HG03521 (cell line): ENCODE measurements around the gene RAE1.
"Not testable (repeated sequence)": the region's sequence is repeated elsewhere in the genome, so short reads cannot be mapped to it uniquely, and the experiment has no call there.

Experiments used
- ATAC-seq: cut with Tn5 transposase; IDR thresholded peaks from one replicate; pipeline ENCODE4 v1.9.1; 2021; ENCODE audit warnings: mild to moderate bottlenecking, moderate library complexity; ENCODE audit not compliant: unreplicated experiment

The RAE1 gene

GRCh38 chr20:57326667-57327455, 24.2 kb upstream of the RAE1 start:
- no peak for ATAC-seq

GRCh38 chr20:57327820-57328219, 23.2 kb upstream of the RAE1 start:
- no peak for ATAC-seq

GRCh38 chr20:57329608-57330221, 21.3 kb upstream of the RAE1 start, which contains the start of gene SPO11:
TSS of gene SPO11 (plus strand) at chr20:57329803. CDS start at chr20:57329868, 65 bp downstream.
- ATAC-seq: no peak

GRCh38 chr20:57330998-57331397, 20.1 kb upstream of the RAE1 start:
- ATAC-seq: no peak

- ATAC-seq: no peak
These were observed 18.7 kb upstream of the RAE1 start for GRCh38 chr20:57332105-57333089.

GRCh38 chr20:57335392-57335791, 15.7 kb upstream of the RAE1 start:
- no peak for ATAC-seq

GRCh38 chr20:57341663-57342062, 9.4 kb upstream of the RAE1 start:
- ATAC-seq: no peak

- ATAC-seq: no peak
These were observed 8.2 kb upstream of the RAE1 start for GRCh38 chr20:57342829-57343228.

- no peak for ATAC-seq
These were observed 4.6 kb upstream of the RAE1 start for GRCh38 chr20:57346477-57346876.

- no peak for ATAC-seq
These were observed 3.7 kb upstream of the RAE1 start for GRCh38 chr20:57347393-57347792.

GRCh38 chr20:57348200-57348921, 2.7 kb upstream of the RAE1 start:
- not testable (repeated sequence) for ATAC-seq

GRCh38 chr20:57348922-57349574, 2.0 kb upstream of the RAE1 start:
- not testable (repeated sequence) for ATAC-seq

- no peak for ATAC-seq
These were observed 859 bp upstream of the RAE1 start for GRCh38 chr20:57350081-57350710.

GRCh38 chr20:57350726-57351041, 371 bp upstream of the RAE1 start:
- ATAC-seq: not testable (repeated sequence)

GRCh38 chr20:57352305-57352704, 1.2 kb downstream of the RAE1 start:
- no peak for ATAC-seq

GRCh38 chr20:57353351-57353750, 2.3 kb downstream of the RAE1 start:
- ATAC-seq: no peak

GRCh38 chr20:57361517-57361916, 10.5 kb downstream of the RAE1 start:
- no peak for ATAC-seq

GRCh38 chr20:57364451-57364850, 13.4 kb downstream of the RAE1 start:
- no peak for ATAC-seq

- ATAC-seq: no peak
These were observed 18.5 kb downstream of the RAE1 start for GRCh38 chr20:57369596-57369995.

- no peak for ATAC-seq
These were observed 19.3 kb downstream of the RAE1 start for GRCh38 chr20:57370316-57370715.
